Endothelial cell of umbilical vein (primary cell): ENCODE data around the gene SLC18A3. TPM values are rescaled to one million over a fixed set of nuclear protein-coding genes. Genes with fewer than 3 reads are reported as not detected.

ENCODE experiments used
- BruUV-seq: library from RNA; stranded (reverse); fragments of 400-500 nt; replicated peaks from 2 replicates; lab custom pipeline; 2021; lab: Mats Ljungman, UMichigan
- CTCF ChIA-PET: fragments of 300-600, 350-600 bp; sonication (Branson Sonifier 250); formaldehyde crosslinking; loops from one replicate; lab custom pipeline; 2021; ENCODE audit warnings: antibody characterized with exemption, inconsistent platforms; lab: Charles Lee
- POLR2A ChIA-PET: fragments of 300-600, 350-600 bp; sonication (Branson Sonifier 250); formaldehyde crosslinking; loops from one replicate; lab custom pipeline; 2021; ENCODE audit warnings: antibody characterized with exemption, inconsistent platforms; lab: Charles Lee
- DNase-seq: peaks from one replicate; pipeline ENCODE4 v3.0.0-alpha.2; 2011; ENCODE audit warnings: low read depth, low spot score
- FAIRE-seq: peaks from 2 replicates; lab custom pipeline; 2011; peaks lifted over from hg19 to GRCh38; lab: Jason Lieb, UNC
- H2AFZ ChIP-seq: 2 replicates; pipeline ENCODE4 v1.6.0; 2012; ENCODE audit warnings: low read depth, low read length, control low read depth, inconsistent platforms
- H3K27ac ChIP-seq: 2 replicates; pipeline ENCODE4 v1.5.1; 2011; ENCODE audit warnings: low read depth, mild to moderate bottlenecking, control low read depth, low read length, moderate library complexity; ENCODE audit not compliant: insufficient read depth
- H3K27me3 ChIP-seq, 2 experiments: 2 replicates each; pipeline versions ENCODE4 v1.6.0 to v1.6.1; 2011; ENCODE audit warnings: low read length in 2 of 2, mixed read lengths in 1 of 2; ENCODE audit not compliant: control insufficient read depth in 2 of 2, insufficient read depth in 2 of 2
- H3K36me3 ChIP-seq, 2 experiments: 2 replicates in 1 of 2; 3 replicates in 1 of 2; pipeline ENCODE4 v1.5.1; 2011; ENCODE audit warnings: low read length in 2 of 2, mild to moderate bottlenecking in 1 of 2, moderate library complexity in 1 of 2; ENCODE audit not compliant: control insufficient read depth in 2 of 2, insufficient read depth in 2 of 2; ENCODE audit errors: extremely low read depth in 1 of 2
- H3K4me1 ChIP-seq: 3 replicates; pipeline ENCODE4 v1.5.1; 2011; ENCODE audit warnings: mild to moderate bottlenecking, low read length; ENCODE audit not compliant: control insufficient read depth, insufficient read depth; ENCODE audit errors: extremely low read depth
- H3K4me2 ChIP-seq: 2 replicates; pipeline ENCODE4 v1.6.1; 2011; ENCODE audit warnings: low read length, control low read depth, mixed read lengths; ENCODE audit not compliant: insufficient read depth
- H3K4me3 ChIP-seq, 3 experiments: fragments of 200-600 bp in 1 of 3; sonication (generic), shearing (Covaris generic) in 1 of 3; replicated peaks in 1 of 3; 2 replicates each; pipeline ENCODE4 v1.5.1; 2011 to 2016; ENCODE audit warnings: control low read depth in 3 of 3, low read length in 3 of 3, mild to moderate bottlenecking in 2 of 3, inconsistent platforms in 1 of 3, low read depth in 1 of 3, moderate library complexity in 1 of 3; ENCODE audit not compliant: insufficient read depth in 1 of 3
- H3K79me2 ChIP-seq: 2 replicates; pipeline ENCODE4 v1.6.0; 2012; ENCODE audit warnings: low read length, inconsistent platforms; ENCODE audit not compliant: control insufficient read depth, insufficient read depth
- H3K9ac ChIP-seq: replicated peaks from 2 replicates; pipeline ENCODE3; 2011; ENCODE audit warnings: low read length, control low read depth; ENCODE audit not compliant: insufficient read depth; ENCODE audit errors: extremely low read depth
- H3K9me1 ChIP-seq: replicated peaks from 3 replicates; pipeline ENCODE4 v1.6.0; 2011; ENCODE audit warnings: mild to moderate bottlenecking, low read length; ENCODE audit not compliant: control insufficient read depth, insufficient read depth; ENCODE audit errors: extremely low read depth
- H3K9me3 ChIP-seq: replicated peaks from 2 replicates; pipeline ENCODE4 v1.5.1; 2012; ENCODE audit warnings: low read length, inconsistent platforms; ENCODE audit not compliant: control insufficient read depth, insufficient read depth
- H4K20me1 ChIP-seq: replicated peaks from 2 replicates; pipeline ENCODE3; 2011; ENCODE audit warnings: mild to moderate bottlenecking, low read length; ENCODE audit not compliant: control insufficient read depth, insufficient read depth; ENCODE audit errors: extremely low read depth
- EZH2 ChIP-seq: IDR thresholded peaks from 2 replicates; pipeline ENCODE4 v1.6.1; 2012; ENCODE audit warnings: borderline replicate concordance, low read depth, mild to moderate bottlenecking, moderate library complexity, low read length, inconsistent platforms; ENCODE audit not compliant: severe bottlenecking
- JUN ChIP-seq: IDR thresholded peaks from 2 replicates; pipeline ENCODE4 v1.6.1; 2011; ENCODE audit warnings: borderline replicate concordance, low read depth; ENCODE audit not compliant: insufficient read length, insufficient read depth
- MYC ChIP-seq: IDR thresholded peaks from one replicate; pipeline ENCODE4 v1.6.1; 2011; ENCODE audit warnings: mild to moderate bottlenecking, low read depth, low read length
- POLR2AphosphoS5 ChIP-seq: IDR thresholded peaks from 2 replicates; pipeline ENCODE4 v1.6.1; 2012; ENCODE audit warnings: low read depth, mild to moderate bottlenecking, control low read depth, low read length, moderate library complexity; ENCODE audit not compliant: insufficient read depth
- dilution Hi-C: fragments of 300-500 bp; cut with MboI; formaldehyde crosslinking; loops from one replicate; pipeline ENCODE4 v1.15.0; 2019; ENCODE audit warnings: low sequenced_read_pairs; ENCODE audit not compliant: extremely low pct_ligation_motif_present
- intact Hi-C: fragments of 100-400 bp; cut with micrococcal nuclease; formaldehyde crosslinking; loops from one replicate; pipeline ENCODE4 v1.10.0; 2022
- polyA plus RNA-seq, 4 experiments: library from polyadenylated mRNA; depleted of rRNA in 3 of 4; stranded (reverse) in 3 of 4; unstranded in 1 of 4; fragments of >200 nt; gene quantifications; 2 replicates each; pipeline versions ENCODE4 v1.2.1 to v1.2.3, GENCODE V29; 2011 to 2012; ENCODE audit warnings: missing spikeins in 1 of 4
- total RNA-seq: library from RNA; stranded (reverse); gene quantifications from 2 replicates; pipeline ENCODE4 v1.2.3, GENCODE V29; 2021
- TF ChIP-seq, protein P1 (sequence below): IDR thresholded peaks from 2 replicates; pipeline ENCODE4 v1.6.1; 2011; ENCODE audit not compliant: insufficient read depth, insufficient read length
- TF ChIP-seq, protein P2 (sequence below), 2 donors: IDR thresholded peaks; 1 replicate in 1 of 2; 2 replicates in 1 of 2; pipeline ENCODE4 v1.5.1; 2011; ENCODE audit warnings: low read length in 2 of 2, mild to moderate bottlenecking in 2 of 2, moderate library complexity in 2 of 2, control low read depth in 1 of 2, inconsistent platforms in 1 of 2, low read depth in 1 of 2; ENCODE audit not compliant: insufficient read depth in 1 of 2; ENCODE audit errors: extremely low read depth in 1 of 2

Gene SLC18A3
- total and polyA plus RNA-seq, 2 donors (not counting 3 experiments of a cell fraction or from before 2014, with no cell fraction given), result not detected

GRCh38 chr10:49587981-49588380 lies 22.1 kb upstream of the SLC18A3 start:
- ChIA-PET CTCF (no interaction called here), POLR2A (no interaction called here)
- no peaks in the 10 kb centered on the region for H4K20me1 ChIP-seq
- BruUV-seq, result no TSS peak
- no peak overlapping the region for H3K4me2 ChIP-seq
- H3K36me3 ChIP-seq, result no peaks in the 10 kb centered on the region
- TF ChIP-seq, protein P1, sequence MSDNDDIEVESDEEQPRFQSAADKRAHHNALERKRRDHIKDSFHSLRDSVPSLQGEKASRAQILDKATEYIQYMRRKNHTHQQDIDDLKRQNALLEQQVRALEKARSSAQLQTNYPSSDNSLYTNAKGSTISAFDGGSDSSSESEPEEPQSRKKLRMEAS, result no peak
- TF ChIP-seq POLR2AphosphoS5 (no peak), JUN (no peak), MYC (no peak), EZH2 (no peak)
- TF ChIP-seq, protein P2, sequence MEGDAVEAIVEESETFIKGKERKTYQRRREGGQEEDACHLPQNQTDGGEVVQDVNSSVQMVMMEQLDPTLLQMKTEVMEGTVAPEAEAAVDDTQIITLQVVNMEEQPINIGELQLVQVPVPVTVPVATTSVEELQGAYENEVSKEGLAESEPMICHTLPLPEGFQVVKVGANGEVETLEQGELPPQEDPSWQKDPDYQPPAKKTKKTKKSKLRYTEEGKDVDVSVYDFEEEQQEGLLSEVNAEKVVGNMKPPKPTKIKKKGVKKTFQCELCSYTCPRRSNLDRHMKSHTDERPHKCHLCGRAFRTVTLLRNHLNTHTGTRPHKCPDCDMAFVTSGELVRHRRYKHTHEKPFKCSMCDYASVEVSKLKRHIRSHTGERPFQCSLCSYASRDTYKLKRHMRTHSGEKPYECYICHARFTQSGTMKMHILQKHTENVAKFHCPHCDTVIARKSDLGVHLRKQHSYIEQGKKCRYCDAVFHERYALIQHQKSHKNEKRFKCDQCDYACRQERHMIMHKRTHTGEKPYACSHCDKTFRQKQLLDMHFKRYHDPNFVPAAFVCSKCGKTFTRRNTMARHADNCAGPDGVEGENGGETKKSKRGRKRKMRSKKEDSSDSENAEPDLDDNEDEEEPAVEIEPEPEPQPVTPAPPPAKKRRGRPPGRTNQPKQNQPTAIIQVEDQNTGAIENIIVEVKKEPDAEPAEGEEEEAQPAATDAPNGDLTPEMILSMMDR (IDR thresholded peaks at IDR 0.05; ENCODE audit: extremely low read depth in 1 of 2, insufficient read depth in 1 of 2, low read depth in 1 of 2, low read length in 2 of 2), result no peak
- H3K27ac ChIP-seq, result no peak overlapping the region
- H3K9me1 ChIP-seq, result no peaks in the 10 kb centered on the region
- no peak overlapping the region for H2AFZ ChIP-seq
- H3K4me1 ChIP-seq, result no peaks in the 10 kb centered on the region
- H3K27me3 ChIP-seq, result no peaks in the 10 kb centered on the region
- no peak overlapping the region for H3K9ac ChIP-seq
- no peak overlapping the region for H3K4me3 ChIP-seq
- DNase-seq, result no peak
- dilution Hi-C loops, result no loop called here
- H3K79me2 ChIP-seq, result no peaks in the 10 kb centered on the region
- no peaks in the 10 kb centered on the region for H3K9me3 ChIP-seq
- FAIRE-seq, result no peak
- intact Hi-C loops, result no loop called here
